HFF-Myc (cell line): ENCODE results near the gene MAP2K6.

Experiments used
- DNase-seq: peaks from one replicate; pipeline ENCODE4 v3.0.0-alpha.2; 2011; ENCODE audit warnings: low read depth; ENCODE audit errors: extremely low read depth
- H3K4me3 ChIP-seq: replicated peaks from 2 replicates; pipeline ENCODE4 v1.5.1; 2011; ENCODE audit warnings: low read depth, mild to moderate bottlenecking, control low read depth, low read length
- CTCF ChIP-seq: IDR thresholded peaks from 2 replicates; pipeline ENCODE4 v1.5.1; 2012; ENCODE audit warnings: mild to moderate bottlenecking, low read depth, low read length, control low read depth; ENCODE audit errors: missing control alignments

MAP2K6 gene

GRCh38 chr17:69567130-69567529 lies 152.6 kb downstream of the MAP2K6 start:
- TF ChIP-seq CTCF = no peak
- no peak overlapping the region for H3K4me3 ChIP-seq

GRCh38 chr17:69572747-69573146 lies 158.2 kb downstream of the MAP2K6 start:
- H3K4me3 ChIP-seq = no peak overlapping the region
- no peak for TF ChIP-seq CTCF
- no peak for DNase-seq

More at GRCh38 chr17:69567130-69567529, 152.6 kb downstream of the MAP2K6 start:
- no peak for DNase-seq

- TF ChIP-seq CTCF = no peak
- no peak overlapping the region for H3K4me3 ChIP-seq
- no peak for DNase-seq
Measured at GRCh38 chr17:69573396-69573795, 158.9 kb downstream of the MAP2K6 start.

- peak; percentile 26 for DNase-seq
- no peak overlapping the region for H3K4me3 ChIP-seq
- no peak for TF ChIP-seq CTCF
Measured at GRCh38 chr17:69574257-69575197, 160.0 kb downstream of the MAP2K6 start.

GRCh38 chr17:69575346-69575761 lies 160.9 kb downstream of the MAP2K6 start:
- H3K4me3 ChIP-seq = no peak overlapping the region
- peak; percentile 59 for DNase-seq
- no peak for TF ChIP-seq CTCF

- TF ChIP-seq CTCF = no peak
- DNase-seq = no peak
Measured at GRCh38 chr17:69577098-69577497, 162.6 kb downstream of the MAP2K6 start.

More at GRCh38 chr17:69577098-69577497, 162.6 kb downstream of the MAP2K6 start:
- no peak overlapping the region for H3K4me3 ChIP-seq
